CD8-positive, alpha-beta memory T cell (primary cell): ENCODE results near the gene RORC. TPM values are rescaled to one million over a fixed set of nuclear protein-coding genes. Genes with fewer than 3 reads are reported as not detected.
A peak's percentile ranks its signal among the peaks of the same experiment; 100 is the strongest.

Experiments
- CTCF ChIA-PET: fragments of 350-600 bp; sonication (Branson Sonifier 250); formaldehyde crosslinking; loops from one replicate; lab custom pipeline; 2021; ENCODE audit warnings: antibody characterized with exemption; lab: Charles Lee
- POLR2A ChIA-PET: fragments of 350-600 bp; sonication (Branson Sonifier 250); formaldehyde crosslinking; loops from one replicate; lab custom pipeline; 2021; ENCODE audit warnings: antibody characterized with exemption; lab: Charles Lee
- DNase-seq, 5 donors: peaks; one replicate each; pipeline versions ENCODE4 v3.0.0 to v3.0.0-alpha.2; 2020 to 2022; ENCODE audit warnings: mixed read lengths in 1 of 5
- H3K27ac ChIP-seq: one replicate; pipeline ENCODE4 v1.7.0; 2013; ENCODE audit warnings: low read depth, mild to moderate bottlenecking, low read length, moderate library complexity
- H3K27me3 ChIP-seq: 2 replicates; pipeline ENCODE4 v1.7.0; 2013; ENCODE audit warnings: low read length, mild to moderate bottlenecking; ENCODE audit not compliant: insufficient read depth, poor library complexity, severe bottlenecking
- H3K36me3 ChIP-seq: 2 replicates; pipeline ENCODE4 v1.7.0; 2013; ENCODE audit warnings: mild to moderate bottlenecking, low read length, moderate library complexity; ENCODE audit not compliant: insufficient read depth
- H3K4me1 ChIP-seq: 2 replicates; pipeline ENCODE4 v1.7.0; 2013; ENCODE audit warnings: mild to moderate bottlenecking, low read length, moderate library complexity; ENCODE audit not compliant: insufficient read depth
- H3K4me3 ChIP-seq: 2 replicates; pipeline ENCODE4 v1.7.0; 2013; ENCODE audit warnings: mild to moderate bottlenecking, low read length
- H3K9me3 ChIP-seq: 2 replicates; pipeline ENCODE4 v1.7.0; 2013; ENCODE audit warnings: mild to moderate bottlenecking, low read length
- H3K27ac Mint-ChIP-seq, 8 donors: one replicate each; pipeline ENCODE4 v1.8.0; 2020 to 2021; ENCODE audit warnings: mixed read lengths in 8 of 8, mild to moderate bottlenecking in 6 of 8, inconsistent platforms in 3 of 8, moderate library complexity in 3 of 8
- H3K27me3 Mint-ChIP-seq, 2 donors: one replicate each; pipeline ENCODE4 v1.8.0; 2020 to 2021; ENCODE audit warnings: mixed read lengths in 2 of 2, mild to moderate bottlenecking in 1 of 2, moderate library complexity in 1 of 2
- H3K36me3 Mint-ChIP-seq, 3 donors: one replicate each; pipeline ENCODE4 v1.8.0; 2020 to 2021; ENCODE audit warnings: mixed read lengths in 3 of 3, inconsistent platforms in 1 of 3, mild to moderate bottlenecking in 1 of 3
- H3K4me1 Mint-ChIP-seq, 3 donors: one replicate each; pipeline ENCODE4 v1.8.0; 2020 to 2021; ENCODE audit warnings: mixed read lengths in 3 of 3, inconsistent platforms in 1 of 3, mild to moderate bottlenecking in 1 of 3
- H3K4me3 Mint-ChIP-seq, 7 donors: one replicate each; pipeline ENCODE4 v1.8.0; 2020 to 2021; ENCODE audit warnings: mixed read lengths in 7 of 7, mild to moderate bottlenecking in 6 of 7, moderate library complexity in 4 of 7, inconsistent platforms in 2 of 7
- H3K9me3 Mint-ChIP-seq, 5 donors: one replicate each; pipeline ENCODE4 v1.8.0; 2020 to 2022; ENCODE audit warnings: mixed read lengths in 5 of 5, mild to moderate bottlenecking in 3 of 5, moderate library complexity in 2 of 5, inconsistent platforms in 1 of 5
- polyA plus RNA-seq: library from polyadenylated mRNA; unstranded; fragments of 300-500 nt; fragmentation: Illumina TruSeq; gene quantifications from one replicate; pipeline ENCODE4 v1.2.3, GENCODE V29; 2021
- total RNA-seq, 2 experiments: library from RNA; stranded (reverse); gene quantifications; one replicate each; pipeline ENCODE4 v1.2.3, GENCODE V29; 2021

Gene RORC
- total and polyA plus RNA-seq, 3 experiments from 2014 or later = 1.3 to 46.4 (median 1.5) TPM

GRCh38 chr1:151854658-151855057 is 23.1 kb upstream of the RORC start:
- no peaks in the 10 kb centered on the region for H3K9me3 Mint-ChIP-seq
- ChIA-PET POLR2A (no interaction called here), CTCF (no interaction called here)
- H3K9me3 ChIP-seq = no peaks in the 10 kb centered on the region
- no peak overlapping the region for H3K4me3 Mint-ChIP-seq
- DNase-seq = no peak
- H3K36me3 ChIP-seq = no peaks in the 10 kb centered on the region
- no peak overlapping the region for H3K27ac ChIP-seq
- H3K27ac Mint-ChIP-seq = peak overlapping the region in 1 of 8 donors; percentile 29
- no peaks in the 10 kb centered on the region for H3K27me3 ChIP-seq
- H3K4me3 ChIP-seq = no peak overlapping the region
- H3K4me1 Mint-ChIP-seq = peaks cover under 1 to 1% (median 1%) of the 10 kb centered on the region in 3 donors
- H3K4me1 ChIP-seq = no peaks in the 10 kb centered on the region
- H3K27me3 Mint-ChIP-seq = no peaks in the 10 kb centered on the region
- no peaks in the 10 kb centered on the region for H3K36me3 Mint-ChIP-seq

DNA sequence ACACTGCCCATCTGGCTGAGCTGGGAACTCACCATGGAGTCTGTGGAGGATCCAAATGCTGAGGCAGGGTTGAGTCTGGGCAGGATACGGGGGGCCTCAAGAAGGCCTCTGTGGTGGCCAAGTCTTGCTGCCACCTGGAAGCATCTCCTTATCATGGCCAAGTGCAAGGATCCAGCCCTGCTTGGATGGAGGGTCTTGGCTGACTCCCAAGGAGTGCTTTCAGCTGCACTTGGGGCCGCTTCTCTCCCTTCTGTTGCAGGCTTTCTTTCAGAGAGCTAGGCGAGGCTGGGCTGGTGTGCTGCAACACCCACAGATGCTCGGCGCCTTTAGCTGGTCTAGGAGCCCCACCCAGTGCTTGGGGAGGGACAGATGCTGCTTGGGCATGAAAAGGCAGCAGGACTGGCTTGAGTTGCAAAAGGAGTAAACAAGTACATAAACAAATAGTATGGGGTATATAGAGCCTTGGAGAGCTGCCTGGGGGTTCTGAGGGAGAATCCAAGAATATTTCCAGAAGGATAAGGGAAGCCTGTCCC is 21.9 kb upstream of the RORC start, which contains the start of gene THEM5:
TSS of gene THEM5 (minus strand) at position 302 of the 533 bp plus-strand sequence. CDS start at position 155, 147 bp downstream.
- H3K27ac Mint-ChIP-seq = peak within 1 kb of the TSS in 4 of 8 donors; percentile 2 to 54 (median 21)
- H3K27ac ChIP-seq = no peak within 1 kb of the TSS
- ChIA-PET POLR2A (no interaction called here), CTCF (interaction anchor here (1.1 kb wide), 1 partner anchor 260 kb away, joined by 3 read pairs; no protein-coding TSS in a partner anchor)
- no peak within 1 kb of the TSS for H3K4me3 Mint-ChIP-seq
- no peaks in the 10 kb centered on the region for H3K27me3 Mint-ChIP-seq
- no peaks in the 10 kb centered on the region for H3K36me3 ChIP-seq
- no peaks in the 10 kb centered on the region for H3K4me1 ChIP-seq
- H3K9me3 Mint-ChIP-seq = no peaks in the 10 kb centered on the region
- H3K4me1 Mint-ChIP-seq = peaks cover 9 to 12% (median 10%) of the 10 kb centered on the region in 3 donors
- H3K4me3 ChIP-seq = no peak within 1 kb of the TSS
- H3K36me3 Mint-ChIP-seq = no peaks in the 10 kb centered on the region
- H3K9me3 ChIP-seq = no peaks in the 10 kb centered on the region
- no peak for DNase-seq
- H3K27me3 ChIP-seq = no peaks in the 10 kb centered on the region

GRCh38 chr1:151852733-151853132 is 21.1 kb upstream of the RORC start:
- no peaks in the 10 kb centered on the region for H3K9me3 Mint-ChIP-seq
- H3K9me3 ChIP-seq = no peaks in the 10 kb centered on the region
- no peak overlapping the region for H3K27ac ChIP-seq
- ChIA-PET POLR2A (no interaction called here), CTCF (interaction anchor here (1.1 kb wide), 1 partner anchor 259 kb away, joined by 3 read pairs; no protein-coding TSS in a partner anchor)
- no peaks in the 10 kb centered on the region for H3K27me3 Mint-ChIP-seq
- no peaks in the 10 kb centered on the region for H3K36me3 Mint-ChIP-seq
- no peak overlapping the region for H3K4me3 ChIP-seq
- no peak for DNase-seq
- no peaks in the 10 kb centered on the region for H3K4me1 ChIP-seq
- H3K36me3 ChIP-seq = no peaks in the 10 kb centered on the region
- no peaks in the 10 kb centered on the region for H3K27me3 ChIP-seq
- no peak overlapping the region for H3K4me3 Mint-ChIP-seq
- H3K27ac Mint-ChIP-seq = peak overlapping the region in 3 of 8 donors; percentile 6 to 54 (median 36)
- peaks cover 10 to 16% (median 14%) of the 10 kb centered on the region in 3 donors for H3K4me1 Mint-ChIP-seq

DNA sequence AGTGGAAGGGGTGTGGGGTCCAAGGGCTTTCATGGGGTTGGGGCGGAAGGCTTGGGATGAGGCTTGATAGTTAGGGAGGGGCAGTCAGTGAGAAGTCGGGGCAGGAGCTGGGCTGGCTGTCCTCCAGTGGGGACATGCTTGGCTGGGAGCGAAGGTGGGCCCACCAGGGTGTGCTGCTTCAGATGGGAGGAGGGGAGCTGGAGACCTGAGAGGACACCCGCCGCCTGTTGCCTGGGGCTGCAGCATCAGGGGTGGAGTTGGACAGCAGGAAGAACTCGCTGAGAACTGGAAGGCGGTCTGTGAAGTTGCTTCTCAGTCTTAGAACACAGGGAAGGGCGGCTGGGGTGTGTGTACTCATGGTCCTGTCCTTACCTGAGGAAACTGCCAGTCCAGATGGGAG is 20.3 kb upstream of the RORC start:
- H3K4me3 Mint-ChIP-seq = no peak overlapping the region
- ChIA-PET CTCF (no interaction called here), POLR2A (no interaction called here)
- peak overlapping the region in 3 of 8 donors; percentile 43 to 84 (median 56) for H3K27ac Mint-ChIP-seq
- H3K36me3 Mint-ChIP-seq = no peaks in the 10 kb centered on the region
- H3K27me3 ChIP-seq = no peaks in the 10 kb centered on the region
- H3K4me1 ChIP-seq = no peaks in the 10 kb centered on the region
- peaks cover 12 to 16% (median 16%) of the 10 kb centered on the region in 3 donors for H3K4me1 Mint-ChIP-seq
- no peak for DNase-seq
- H3K4me3 ChIP-seq = no peak overlapping the region
- H3K9me3 Mint-ChIP-seq = no peaks in the 10 kb centered on the region
- H3K27me3 Mint-ChIP-seq = no peaks in the 10 kb centered on the region
- no peak overlapping the region for H3K27ac ChIP-seq
- H3K9me3 ChIP-seq = no peaks in the 10 kb centered on the region
- no peaks in the 10 kb centered on the region for H3K36me3 ChIP-seq

DNA sequence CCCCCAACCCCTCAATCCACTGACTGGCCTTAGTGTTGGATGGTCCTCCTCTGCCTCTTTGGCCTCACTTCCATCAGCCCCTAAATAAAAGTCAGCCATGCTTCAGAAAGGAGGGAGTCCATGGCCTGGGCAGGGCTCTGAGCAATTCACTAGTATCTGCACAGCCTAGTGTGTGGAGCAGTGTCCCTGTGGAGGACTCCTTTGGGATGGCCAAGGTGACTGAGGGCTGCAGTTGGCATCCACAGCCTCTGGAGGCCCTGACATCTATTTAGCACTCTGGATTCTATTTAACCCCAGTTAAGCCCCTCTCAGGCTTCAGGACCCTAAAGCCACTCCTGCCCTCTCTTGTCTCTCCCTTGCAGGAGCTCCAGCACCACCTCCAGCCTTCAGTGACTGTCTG is 18.3 kb upstream of the RORC start:
- Mint-ChIP-seq H3K9me3 (no peaks in the 10 kb centered on the region), H3K27me3 (peaks cover 0 to 3% of the 10 kb centered on the region in 2 donors), H3K4me1 (peaks cover 21 to 30% (median 26%) of the 10 kb centered on the region in 3 donors), H3K4me3 (no peak overlapping the region), H3K27ac (peak overlapping the region in 4 of 8 donors; percentile 43 to 96 (median 78)), H3K36me3 (peaks cover 0 to 5% (median 0%) of the 10 kb centered on the region in 3 donors)
- Histone ChIP-seq H3K9me3 (no peaks in the 10 kb centered on the region), H3K36me3 (no peaks in the 10 kb centered on the region), H3K4me1 (no peaks in the 10 kb centered on the region), H3K27ac (no peak overlapping the region), H3K27me3 (no peaks in the 10 kb centered on the region), H3K4me3 (no peak overlapping the region)
- no peak for DNase-seq
- CTCF ChIA-PET = no interaction called here
- POLR2A ChIA-PET = no interaction called here

DNA sequence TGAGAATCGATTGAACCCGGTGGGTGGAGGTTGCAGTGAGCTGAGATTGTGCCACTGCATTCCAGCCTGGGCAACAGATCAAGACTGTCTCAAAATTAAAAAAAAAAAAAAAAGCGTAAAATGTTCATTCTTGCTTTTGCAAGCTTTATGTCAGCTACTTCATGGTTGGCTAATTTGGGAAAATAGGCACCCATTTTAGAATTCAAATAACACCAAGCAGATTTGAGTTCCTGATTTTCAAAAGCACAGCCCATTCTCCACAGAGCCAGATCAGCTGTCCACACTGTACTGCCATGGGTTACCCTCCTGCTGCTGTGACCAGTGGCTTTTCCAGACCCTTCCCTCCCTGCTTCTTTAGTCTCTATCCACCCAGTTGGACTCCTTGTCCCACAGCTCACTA is 17.5 kb upstream of the RORC start:
- no peaks in the 10 kb centered on the region for H3K9me3 Mint-ChIP-seq
- peak overlapping the region in 7 of 8 donors; percentile 80 to 97 (median 94) for H3K27ac Mint-ChIP-seq
- H3K4me1 ChIP-seq = no peaks in the 10 kb centered on the region
- H3K27me3 ChIP-seq = no peaks in the 10 kb centered on the region
- peaks cover 21 to 37% (median 26%) of the 10 kb centered on the region in 3 donors for H3K4me1 Mint-ChIP-seq
- H3K4me3 ChIP-seq = no peak overlapping the region
- no peaks in the 10 kb centered on the region for H3K9me3 ChIP-seq
- no peaks in the 10 kb centered on the region for H3K36me3 ChIP-seq
- no peak overlapping the region for H3K27ac ChIP-seq
- H3K27me3 Mint-ChIP-seq = peaks cover 0 to 3% of the 10 kb centered on the region in 2 donors
- CTCF ChIA-PET = interaction anchor here (1.0 kb wide), 1 partner anchor 13 kb away, joined by 3 read pairs; no protein-coding TSS in a partner anchor
- POLR2A ChIA-PET = no interaction called here
- H3K36me3 Mint-ChIP-seq = peaks cover 0 to 6% (median 0%) of the 10 kb centered on the region in 3 donors
- H3K4me3 Mint-ChIP-seq = peak overlapping the region in 2 of 7 donors; percentile 5 to 36
- no peak for DNase-seq

- Mint-ChIP-seq H3K36me3 (peaks cover 0 to 6% (median 0%) of the 10 kb centered on the region in 3 donors), H3K4me3 (peak overlapping the region in 1 of 7 donors; percentile 38), H3K27me3 (peaks cover 0 to 3% of the 10 kb centered on the region in 2 donors), H3K9me3 (no peaks in the 10 kb centered on the region), H3K4me1 (peaks cover 21 to 37% (median 26%) of the 10 kb centered on the region in 3 donors), H3K27ac (peak overlapping the region in 7 of 8 donors; percentile 76 to 97 (median 94))
- ChIA-PET CTCF (interaction anchor here (1.0 to 2.2 kb wide), 2 partner anchors 11 to 12 kb away, joined by 3 to 12 read pairs; no protein-coding TSS in a partner anchor), POLR2A (interaction anchor here (0.5 kb wide), 1 partner anchor 28 kb away, joined by 3 read pairs; no protein-coding TSS in a partner anchor)
- no peak overlapping the region for H3K4me3 ChIP-seq
- no peaks in the 10 kb centered on the region for H3K36me3 ChIP-seq
- H3K27me3 ChIP-seq = no peaks in the 10 kb centered on the region
- H3K9me3 ChIP-seq = no peaks in the 10 kb centered on the region
- no peaks in the 10 kb centered on the region for H3K4me1 ChIP-seq
- DNase-seq = no peak
- no peak overlapping the region for H3K27ac ChIP-seq
Observed at GRCh38 chr1:151847867-151848596, 16.4 kb upstream of the RORC start.
